ENCODE results near the gene CLEC4M. TPM values are rescaled to one million over a fixed set of nuclear protein-coding genes. Genes with fewer than 3 reads are reported as not detected.
A peak's percentile ranks its signal among the peaks of the same experiment; 100 is the strongest.

The CLEC4M gene
- total RNA-seq, 1 experiment from 2014 or later: not detected

DNA sequence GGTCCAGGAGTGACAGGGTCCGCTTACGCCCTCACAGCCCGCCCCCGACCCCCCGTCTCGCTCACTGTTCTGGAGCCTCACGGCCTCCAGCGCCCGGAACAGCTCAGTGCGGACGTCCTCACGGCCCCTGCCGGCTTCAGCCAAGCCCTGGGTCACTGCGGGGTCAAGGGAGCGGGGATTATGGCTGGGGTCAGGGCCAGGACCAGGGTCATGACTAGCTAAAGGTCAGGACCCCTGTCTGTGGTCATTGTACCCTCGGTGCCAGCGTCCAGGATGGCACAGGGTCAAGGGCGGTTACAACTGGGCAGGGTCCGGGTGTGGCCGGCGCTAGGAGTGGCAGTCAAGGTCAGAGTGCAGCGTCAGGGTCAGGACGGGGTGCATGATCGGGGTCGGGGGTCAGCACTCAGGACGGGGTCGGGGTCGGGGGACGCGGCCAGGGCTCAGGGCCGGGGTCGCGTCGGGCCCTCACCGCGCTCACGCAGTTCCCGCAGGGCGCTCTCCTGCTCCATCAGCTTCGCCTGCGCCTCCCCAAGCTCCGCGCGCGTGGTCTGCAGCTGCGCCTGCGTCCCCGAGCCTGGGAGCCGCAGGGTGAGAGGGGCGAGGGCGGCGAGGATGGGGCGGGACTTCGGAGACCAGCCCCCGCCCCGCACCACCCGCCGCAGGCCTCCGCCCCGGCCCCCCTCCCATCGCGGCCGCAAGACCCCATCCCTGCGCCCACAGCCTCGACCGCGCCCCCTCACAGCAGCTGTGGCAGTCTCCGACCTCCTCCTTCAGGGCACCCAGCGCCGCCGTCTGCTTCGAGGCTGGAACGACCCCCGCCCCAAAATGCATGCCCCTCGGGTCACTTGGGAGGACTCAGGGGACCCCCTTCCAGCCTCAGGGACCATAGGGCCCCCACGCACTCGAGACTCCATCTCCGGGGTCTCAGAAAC, 32.5 kb upstream of the CLEC4M start:
- H3K18ac ChIP-seq (ENCODE audit: insufficient read length, low read depth, low read length): no peak overlapping the region
- no peaks in the 10 kb centered on the region for H4K20me1 ChIP-seq (ENCODE audit: control insufficient read depth, insufficient read depth, insufficient read length)
- H3K23ac ChIP-seq (ENCODE audit: insufficient read length, low read depth, low read length): no peak overlapping the region
- H3K4me2 ChIP-seq (ENCODE audit: insufficient read depth, insufficient read length, low read length): peak overlapping the region; percentile 65
- Mint-ChIP-seq H3K4me1 (peaks cover 6 to 21% of the 10 kb centered on the region in 2 experiments), H3K4me3 (peak overlapping the region; percentile 56 to 83), H3K9me3 (peaks cover 0 to 3% of the 10 kb centered on the region in 2 experiments; a peak in 2 of 5 replicates), H3K27ac (no peak overlapping the region), H3K27me3 (ENCODE audit: low read depth) (peaks cover 88% of the 10 kb centered on the region), H3K36me3 (ENCODE audit: insufficient read depth in 1 of 3, low read depth in 3 of 3) (no peaks in the 10 kb centered on the region)
- H3K79me1 ChIP-seq (ENCODE audit: insufficient read depth, low read depth, low read length, poor library complexity, severe bottlenecking): no peaks in the 10 kb centered on the region
- no peak overlapping the region for H4K91ac ChIP-seq (ENCODE audit: insufficient read length, low read depth, low read length)
- H3K9ac ChIP-seq (ENCODE audit: extremely low read depth, insufficient read length, low read length): no peak overlapping the region
- H3K79me2 ChIP-seq (ENCODE audit: insufficient read depth, low read length): no peaks in the 10 kb centered on the region
- no CpG with 5 or more reads among the region's 78 CpGs for WGBS (ENCODE audit: extremely low coverage, insufficient read length, low lambda C conversion rate)
- H2AK5ac ChIP-seq (ENCODE audit: insufficient read length, low read length): no peak overlapping the region
- no peak overlapping the region for H2BK120ac ChIP-seq (ENCODE audit: low read depth, low read length, poor library complexity, severe bottlenecking)
- no peak overlapping the region for H4K5ac ChIP-seq (ENCODE audit: insufficient read length, low read depth, low read length)
- H3K14ac ChIP-seq (ENCODE audit: insufficient read depth, low read length): peak overlapping the region; percentile 13; the same call in 1 of the 2 replicates
- H3K56ac ChIP-seq (ENCODE audit: insufficient read length, low read depth, low read length): no peak overlapping the region
- H3K9me3 ChIP-seq (ENCODE audit: control insufficient read depth, low read depth, low read length): no peaks in the 10 kb centered on the region
- H2BK12ac ChIP-seq (ENCODE audit: insufficient read length, low read depth, low read length): no peak overlapping the region
- no peaks in the 10 kb centered on the region for H3K4me1 ChIP-seq (ENCODE audit: insufficient read depth, low read length)
- no peak overlapping the region for H3K4ac ChIP-seq (ENCODE audit: low read depth, low read length)
- H2BK20ac ChIP-seq (ENCODE audit: low read depth, low read length, poor library complexity, severe bottlenecking): no peak overlapping the region
- H3K23me2 ChIP-seq (ENCODE audit: insufficient read length, low read depth, low read length, poor library complexity, severe bottlenecking): peaks cover 7% of the 10 kb centered on the region
- H3K27ac ChIP-seq (ENCODE audit: insufficient read length, low read depth, low read length): no peak overlapping the region
- no peak for DNase-seq
- no peak overlapping the region for H2BK15ac ChIP-seq (ENCODE audit: low read depth, low read length)
- peaks cover 18% of the 10 kb centered on the region; the same call in 1 of the 2 replicates for H3K27me3 ChIP-seq (ENCODE audit: insufficient read depth, low read length)
- H2AFZ ChIP-seq (ENCODE audit: low read length): no peak overlapping the region
- TF ChIP-seq, protein P1, sequence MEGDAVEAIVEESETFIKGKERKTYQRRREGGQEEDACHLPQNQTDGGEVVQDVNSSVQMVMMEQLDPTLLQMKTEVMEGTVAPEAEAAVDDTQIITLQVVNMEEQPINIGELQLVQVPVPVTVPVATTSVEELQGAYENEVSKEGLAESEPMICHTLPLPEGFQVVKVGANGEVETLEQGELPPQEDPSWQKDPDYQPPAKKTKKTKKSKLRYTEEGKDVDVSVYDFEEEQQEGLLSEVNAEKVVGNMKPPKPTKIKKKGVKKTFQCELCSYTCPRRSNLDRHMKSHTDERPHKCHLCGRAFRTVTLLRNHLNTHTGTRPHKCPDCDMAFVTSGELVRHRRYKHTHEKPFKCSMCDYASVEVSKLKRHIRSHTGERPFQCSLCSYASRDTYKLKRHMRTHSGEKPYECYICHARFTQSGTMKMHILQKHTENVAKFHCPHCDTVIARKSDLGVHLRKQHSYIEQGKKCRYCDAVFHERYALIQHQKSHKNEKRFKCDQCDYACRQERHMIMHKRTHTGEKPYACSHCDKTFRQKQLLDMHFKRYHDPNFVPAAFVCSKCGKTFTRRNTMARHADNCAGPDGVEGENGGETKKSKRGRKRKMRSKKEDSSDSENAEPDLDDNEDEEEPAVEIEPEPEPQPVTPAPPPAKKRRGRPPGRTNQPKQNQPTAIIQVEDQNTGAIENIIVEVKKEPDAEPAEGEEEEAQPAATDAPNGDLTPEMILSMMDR (conservative IDR thresholded peaks at IDR 0.05): no peak
- no peak overlapping the region for H2BK5ac ChIP-seq (ENCODE audit: insufficient read length, low read length)
- H3T11ph ChIP-seq (ENCODE audit: low read length): no peak overlapping the region
- no peak overlapping the region for H4K8ac ChIP-seq (replicated peaks; ENCODE audit: insufficient read length, low read depth, low read length)

Data from H9 (cell line).